Hepatocyte (in vitro differentiated cells): ENCODE data around the gene FOSL2. TPM values are rescaled to one million over a fixed set of nuclear protein-coding genes. Genes with fewer than 3 reads are reported as not detected.

ENCODE experiments used
- DNase-seq: peaks from one replicate; pipeline ENCODE4 v3.0.0-alpha.2; 2016; ENCODE audit warnings: low spot score
- H2AFZ ChIP-seq: fragments of 200-600 bp; sonication (generic); 2 replicates; pipeline ENCODE4 v1.6.0; 2016; ENCODE audit warnings: antibody characterized with exemption, mild to moderate bottlenecking
- H3K27ac ChIP-seq: fragments of 200-600 bp; sonication (generic); 2 replicates; pipeline ENCODE4 v1.5.1; 2016; ENCODE audit warnings: mild to moderate bottlenecking
- H3K27me3 ChIP-seq: fragments of 200-600 bp; sonication (generic); 2 replicates; pipeline ENCODE4 v1.6.1; 2016
- H3K36me3 ChIP-seq: fragments of 200-600 bp; sonication (generic); replicated peaks from 2 replicates; pipeline ENCODE4 v1.5.1; 2016; ENCODE audit warnings: low read depth; ENCODE audit not compliant: insufficient read depth
- H3K4me1 ChIP-seq: fragments of 200-600 bp; sonication (generic); 2 replicates; pipeline ENCODE4 v1.5.1; 2016; ENCODE audit warnings: mild to moderate bottlenecking, moderate library complexity; ENCODE audit not compliant: insufficient read depth
- H3K4me2 ChIP-seq: fragments of 200-600 bp; sonication (generic); 2 replicates; pipeline ENCODE4 v1.6.0; 2016
- H3K4me3 ChIP-seq: fragments of 200-600 bp; sonication (generic); 2 replicates; pipeline ENCODE4 v1.5.1; 2016; ENCODE audit warnings: mild to moderate bottlenecking
- H3K79me2 ChIP-seq: fragments of 200-600 bp; sonication (generic); 2 replicates; pipeline ENCODE4 v1.6.0; 2017; ENCODE audit warnings: mild to moderate bottlenecking
- H3K9me2 ChIP-seq: fragments of 200-600 bp; sonication (generic); replicated peaks from 2 replicates; pipeline ENCODE4 v1.6.0; 2017; ENCODE audit warnings: mild to moderate bottlenecking; ENCODE audit not compliant: insufficient read depth
- H3K9me3 ChIP-seq: fragments of 200-600 bp; sonication (generic); 2 replicates; pipeline ENCODE4 v1.5.1; 2016; ENCODE audit warnings: low read depth, mild to moderate bottlenecking
- H4K20me1 ChIP-seq: fragments of 200-600 bp; sonication (generic); 2 replicates; pipeline ENCODE4 v1.6.0; 2016; ENCODE audit warnings: mild to moderate bottlenecking; ENCODE audit not compliant: insufficient read depth, poor library complexity, severe bottlenecking
- CTCF ChIP-seq: fragments of 200-600 bp; sonication (generic); IDR thresholded peaks from 2 replicates; pipeline ENCODE4 v1.5.1; 2016; ENCODE audit warnings: antibody characterized with exemption, mild to moderate bottlenecking; ENCODE audit not compliant: poor library complexity
- EZH2 ChIP-seq: fragments of 200-600 bp; sonication (generic); IDR thresholded peaks from 2 replicates; pipeline ENCODE4 v1.6.1; 2016; ENCODE audit warnings: antibody characterized with exemption, mild to moderate bottlenecking, borderline replicate concordance
- EZH2phosphoT487 ChIP-seq: fragments of 200-600 bp; sonication (generic); IDR thresholded peaks from one replicate; pipeline ENCODE4 v1.6.1; 2018; ENCODE audit warnings: antibody characterized with exemption, mild to moderate bottlenecking, low read depth, moderate library complexity; ENCODE audit not compliant: unreplicated experiment, severe bottlenecking
- WGBS: methylation state at CpG from one replicate; pipeline ENCODE4 v1.1.6; 2016; ENCODE audit warnings: low lambda C conversion rate; ENCODE audit errors: missing lambda C conversion rate; 5-methylcytosine and 5-hydroxymethylcytosine counted together
- polyA plus RNA-seq: library from polyadenylated mRNA; unstranded; fragments of >200 nt; fragmentation: Nextera tagmentation; extraction: Ambion mirVana; gene quantifications from 2 replicates; pipeline ENCODE4 v1.2.1, GENCODE V29; 2016
- total RNA-seq: library from RNA; depleted of rRNA; stranded (reverse); fragments of >200 nt; gene quantifications from 2 replicates; pipeline ENCODE4 v1.2.3, GENCODE V29; 2014

The FOSL2 gene
- total and polyA plus RNA-seq, 2 experiments from 2014 or later: 91.1 to 148 TPM

- Histone ChIP-seq H4K20me1 (peaks cover 18% of the 10 kb centered on the region), H3K4me2 (no peak overlapping the region), H3K27me3 (no peaks in the 10 kb centered on the region), H3K4me3 (no peak overlapping the region), H3K9me3 (no peaks in the 10 kb centered on the region), H3K9me2 (no peaks in the 10 kb centered on the region), H3K27ac (peak overlapping the region; percentile 62), H3K4me1 (peaks cover 9% of the 10 kb centered on the region), H2AFZ (no peak overlapping the region), H3K36me3 (no peaks in the 10 kb centered on the region), H3K79me2 (peaks cover 7% of the 10 kb centered on the region)
- DNase-seq: no peak
- WGBS: 82% methylated on average over 4 of the region's 4 CpGs
- TF ChIP-seq EZH2phosphoT487 (no peak), EZH2 (no peak), CTCF (no peak)
Observed at GRCh38 chr2:28420722-28421121, 28.1 kb downstream of the FOSL2 start.

DNA sequence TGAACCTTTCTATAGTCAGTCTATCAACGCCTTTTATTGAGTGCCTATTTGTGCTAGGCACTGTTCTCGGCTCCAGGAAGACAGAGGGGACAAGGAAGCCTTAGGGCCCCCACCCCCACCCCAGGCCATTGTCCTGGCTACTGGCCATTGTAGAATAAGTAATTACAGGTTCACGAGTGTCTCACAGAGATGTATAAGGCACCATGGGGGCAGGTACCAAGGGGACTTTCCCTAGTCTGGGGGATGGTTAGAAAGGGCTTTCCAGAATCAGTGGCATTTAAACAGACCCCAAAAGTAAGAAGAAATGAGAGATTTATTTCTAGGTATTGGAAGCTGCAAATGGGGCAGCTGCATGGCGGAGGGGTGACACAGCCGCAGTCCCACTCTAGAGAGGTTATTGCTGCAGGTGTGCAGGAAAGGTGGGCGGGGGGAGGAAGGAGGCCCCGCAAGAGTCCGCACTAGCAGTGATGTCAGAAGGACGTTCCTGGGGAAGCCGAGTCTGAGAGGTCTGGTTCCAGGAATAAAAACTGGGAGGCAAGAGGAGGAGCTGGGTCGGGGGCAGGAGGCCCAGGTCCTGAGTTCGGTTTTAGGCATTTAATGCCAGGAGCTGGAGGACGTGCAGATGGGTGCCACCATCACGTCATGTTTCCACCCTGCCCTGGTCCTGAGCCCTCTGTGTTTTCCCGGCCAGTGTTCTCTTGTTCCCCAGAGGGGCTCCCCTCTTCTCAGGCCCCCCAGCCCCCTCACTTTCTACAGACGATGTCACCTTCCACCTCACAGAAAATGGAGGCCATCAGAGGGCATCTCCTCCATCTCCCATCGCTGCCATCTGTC lies 30.5 kb downstream of the FOSL2 start:
- Histone ChIP-seq H3K9me2 (no peaks in the 10 kb centered on the region), H3K27ac (peak overlapping the region; percentile 42), H3K36me3 (no peaks in the 10 kb centered on the region), H3K4me2 (no peak overlapping the region), H4K20me1 (peaks cover 6% of the 10 kb centered on the region), H3K4me3 (no peak overlapping the region), H3K9me3 (no peaks in the 10 kb centered on the region), H3K4me1 (peaks cover 9% of the 10 kb centered on the region), H2AFZ (no peak overlapping the region), H3K27me3 (no peaks in the 10 kb centered on the region), H3K79me2 (no peaks in the 10 kb centered on the region)
- no peak for TF ChIP-seq CTCF
- no peak for TF ChIP-seq EZH2
- TF ChIP-seq EZH2phosphoT487: no peak
- WGBS: 85% methylated on average over 17 of the region's 17 CpGs
- no peak for DNase-seq

GRCh38 chr2:28423856-28424605 lies 31.4 kb downstream of the FOSL2 start:
- Histone ChIP-seq H3K4me1 (peaks cover 4% of the 10 kb centered on the region), H3K4me2 (no peak overlapping the region), H4K20me1 (peaks cover under 1% of the 10 kb centered on the region), H3K36me3 (no peaks in the 10 kb centered on the region), H2AFZ (no peak overlapping the region), H3K4me3 (no peak overlapping the region), H3K9me2 (no peaks in the 10 kb centered on the region), H3K79me2 (no peaks in the 10 kb centered on the region), H3K9me3 (no peaks in the 10 kb centered on the region), H3K27ac (peak overlapping the region; percentile 42), H3K27me3 (no peaks in the 10 kb centered on the region)
- DNase-seq: no peak
- no peak for TF ChIP-seq CTCF
- no peak for TF ChIP-seq EZH2
- TF ChIP-seq EZH2phosphoT487: no peak
- WGBS: 51% methylated on average over 7 of the region's 7 CpGs
